Embryonic facial prominence (tissue), 1 donor: ENCODE results near the gene RBM18.

ENCODE experiments used
- DNase-seq: peaks from one replicate; pipeline ENCODE4 v3.0.0-alpha.2; 2016; ENCODE audit errors: extremely low spot score

The RBM18 gene

GRCh38 chr9:122222791-122223190, 41.8 kb downstream of the RBM18 start:
- no peak for DNase-seq

- no peak for DNase-seq
These were observed 43.3 kb downstream of the RBM18 start for GRCh38 chr9:122221183-122221811.

GRCh38 chr9:122220673-122221182, 43.9 kb downstream of the RBM18 start:
- DNase-seq: no peak

- DNase-seq: no peak
These were observed 44.6 kb downstream of the RBM18 start for GRCh38 chr9:122219856-122220672.

- DNase-seq: no peak
These were observed 45.4 kb downstream of the RBM18 start for GRCh38 chr9:122218935-122219855.

GRCh38 chr9:122218071-122218934, 46.3 kb downstream of the RBM18 start:
- DNase-seq: no peak

GRCh38 chr9:122217640-122218039, 47.0 kb downstream of the RBM18 start:
- no peak for DNase-seq

- no peak for DNase-seq
These were observed 47.7 kb downstream of the RBM18 start for GRCh38 chr9:122216798-122217418.

GRCh38 chr9:122216138-122216797, 48.4 kb downstream of the RBM18 start:
- DNase-seq: no peak

GRCh38 chr9:122215663-122216062, 49.0 kb downstream of the RBM18 start:
- no peak for DNase-seq

- DNase-seq: no peak
These were observed 50.1 kb downstream of the RBM18 start for GRCh38 chr9:122214507-122214906.

GRCh38 chr9:122213589-122214413, 50.8 kb downstream of the RBM18 start:
- no peak for DNase-seq

GRCh38 chr9:122213102-122213588, 51.5 kb downstream of the RBM18 start:
- no peak for DNase-seq

GRCh38 chr9:122212473-122213004, 52.1 kb downstream of the RBM18 start:
- no peak for DNase-seq

GRCh38 chr9:122209451-122209850, 55.2 kb downstream of the RBM18 start:
- DNase-seq: no peak

- no peak for DNase-seq
These were observed 57.5 kb downstream of the RBM18 start for GRCh38 chr9:122207096-122207495.

- DNase-seq: no peak
These were observed 58.3 kb downstream of the RBM18 start for GRCh38 chr9:122206118-122207046.

GRCh38 chr9:122205176-122205575, 59.5 kb downstream of the RBM18 start:
- DNase-seq: no peak
